Esophagus muscularis mucosa (tissue), 4 donors: ENCODE results near the gene RPL12. TPM values are rescaled to one million over a fixed set of nuclear protein-coding genes. Genes with fewer than 3 reads are reported as not detected.

Experiments used
- DNase-seq: peaks from one replicate; pipeline ENCODE4 v3.0.0-alpha.2; 2017; ENCODE audit errors: extremely low spot score
- H3K27ac ChIP-seq, 4 donors: fragments of 200-600 bp; sonication (generic); replicated peaks in 1 of 4; 1 replicate in 3 of 4; 2 replicates in 1 of 4; pipeline ENCODE4 v1.5.1; 2016 to 2019; ENCODE audit warnings: mild to moderate bottlenecking in 1 of 4
- H3K27me3 ChIP-seq, 4 donors: fragments of 200-600 bp; sonication (generic); one replicate each; pipeline versions ENCODE4 v1.5.1 to v1.6.0; 2016 to 2019
- H3K36me3 ChIP-seq, 4 donors: fragments of 200-600 bp; sonication (generic); one replicate each; pipeline ENCODE4 v1.5.1; 2016 to 2019
- H3K4me1 ChIP-seq, 4 donors: fragments of 200-600 bp; sonication (generic); one replicate each; pipeline ENCODE4 v1.5.1; 2016 to 2019
- H3K4me3 ChIP-seq, 4 donors: fragments of 200-600 bp; sonication (generic); 1 replicate in 2 of 4; 2 replicates in 2 of 4; pipeline ENCODE4 v1.5.1; 2016 to 2019; ENCODE audit warnings: mild to moderate bottlenecking in 4 of 4, moderate library complexity in 1 of 4
- H3K9me3 ChIP-seq, 4 donors: fragments of 200-600 bp; sonication (generic); 1 replicate in 3 of 4; 2 replicates in 1 of 4; pipeline ENCODE4 v1.5.1; 2016 to 2019
- CTCF ChIP-seq, 3 experiments: fragments of 200-600 bp in 2 of 3; fragments of 450-650 bp in 1 of 3; sonication (generic) in 2 of 3; IDR thresholded peaks; one replicate each; pipeline ENCODE4 v1.5.1; 2017 to 2019; ENCODE audit warnings: antibody characterized with exemption in 3 of 3, mild to moderate bottlenecking in 2 of 3, moderate library complexity in 1 of 3
- EP300 ChIP-seq: sonication (generic); formaldehyde crosslinking; IDR thresholded peaks from one replicate; pipeline ENCODE4 v1.6.1; 2017; ENCODE audit warnings: antibody characterized with exemption
- POLR2A ChIP-seq: fragments of 450-650 bp; IDR thresholded peaks from one replicate; pipeline ENCODE4 v1.6.1; 2017; ENCODE audit warnings: antibody characterized with exemption, moderate library complexity, mild to moderate bottlenecking, low read depth
- POLR2AphosphoS5 ChIP-seq, 2 donors: sonication (generic); formaldehyde crosslinking; IDR thresholded peaks; one replicate each; pipeline ENCODE4 v1.6.1; 2017; ENCODE audit warnings: antibody characterized with exemption in 2 of 2
- WGBS: methylation state at CpG from one replicate; pipeline ENCODE4 v1.1.5; 2018; 5-methylcytosine and 5-hydroxymethylcytosine counted together
- intact Hi-C: fragments of 100-400 bp; cut with DNase I; formaldehyde crosslinking; loops from one replicate; pipeline ENCODE4 v1.15.1; 2023
- total RNA-seq, 4 donors: library from RNA; depleted of rRNA; stranded (reverse); fragments of >200 nt; gene quantifications; one replicate each; pipeline versions ENCODE4 v1.1.0 to v1.2.1, GENCODE V29; 2016

RPL12 gene
- 1,000 to 10,000 TPM in 3 of 4 donors, 100 to 1,000 TPM in 1; 880 to 2,334 (median 1,732) TPM for total RNA-seq

- Histone ChIP-seq H3K4me3 (peak within 1 kb of the TSS; percentile 81 to 96 (median 82)), H3K27me3 (no peaks in the 10 kb centered on the region), H3K4me1 (peaks cover 41 to 55% (median 45%) of the 10 kb centered on the region in 4 donors), H3K9me3 (no peaks in the 10 kb centered on the region), H3K27ac (peak within 1 kb of the TSS; percentile 93 to 96 (median 95)), H3K36me3 (peaks cover 29 to 61% (median 56%) of the 10 kb centered on the region in 4 donors)
- TF ChIP-seq CTCF (IDR thresholded peaks at IDR 0.05) (peak in 2 of 3 experiments; percentile 18 to 21), POLR2A (peak; percentile 100), EP300 (no peak), POLR2AphosphoS5 (IDR thresholded peaks at IDR 0.05) (peak; percentile 100)
- under 1% methylated on average over 31 of the region's 71 CpGs for WGBS
- peak; percentile 99 for DNase-seq
- intact Hi-C loops = loop anchor here (2.0 kb wide), 1 partner anchor 54 kb away; the partner anchor contains the start of gene SLC2A8
Measured at GRCh38 chr9:127450830-127451607, at the start of gene RPL12, which contains the start of gene LRSAM1. Gene RPL12, minus strand, starts transcription at chr9:127451406. Its CDS starts 89 bp downstream, at chr9:127451317. Gene LRSAM1, plus strand, starts transcription at chr9:127451510. Its CDS starts 3,018 bp downstream, at chr9:127454528.

- 79% methylated on average over 9 of the region's 9 CpGs for WGBS
- Histone ChIP-seq H3K9me3 (no peaks in the 10 kb centered on the region), H3K36me3 (peaks cover 18 to 82% (median 75%) of the 10 kb centered on the region in 4 donors), H3K27ac (no peak overlapping the region), H3K27me3 (no peaks in the 10 kb centered on the region), H3K4me3 (no peak overlapping the region), H3K4me1 (peaks cover 4 to 9% (median 5%) of the 10 kb centered on the region in 4 donors)
- TF ChIP-seq EP300 (no peak), POLR2AphosphoS5 (IDR thresholded peaks at IDR 0.05) (no peak), CTCF (IDR thresholded peaks at IDR 0.05) (no peak), POLR2A (no peak)
- DNase-seq = no peak
- intact Hi-C loops = loop anchor here (10.0 kb wide), 1 partner anchor 424 kb away; no protein-coding TSS in a partner anchor
Measured at GRCh38 chr9:127500862-127501261, 49.7 kb upstream of the RPL12 start.

GRCh38 chr9:127500399-127500798 is 49.2 kb upstream of the RPL12 start:
- H3K36me3 ChIP-seq = peaks cover 18 to 82% (median 79%) of the 10 kb centered on the region in 4 donors
- intact Hi-C loops = loop anchor here (10.0 kb wide), 1 partner anchor 424 kb away; no protein-coding TSS in a partner anchor
- DNase-seq = no peak
- H3K4me1 ChIP-seq = peaks cover 6 to 9% (median 7%) of the 10 kb centered on the region in 4 donors
- 89% methylated on average over 6 of the region's 6 CpGs for WGBS
- TF ChIP-seq CTCF (IDR thresholded peaks at IDR 0.05) = no peak
- TF ChIP-seq POLR2A = no peak
- no peak for TF ChIP-seq POLR2AphosphoS5 (IDR thresholded peaks at IDR 0.05)
- TF ChIP-seq EP300 = no peak
- no peaks in the 10 kb centered on the region for H3K9me3 ChIP-seq
- H3K4me3 ChIP-seq = no peak overlapping the region
- no peak overlapping the region for H3K27ac ChIP-seq
- H3K27me3 ChIP-seq = no peaks in the 10 kb centered on the region

- no peak for DNase-seq
- Histone ChIP-seq H3K27me3 (no peaks in the 10 kb centered on the region), H3K4me1 (peaks cover 0 to 10% (median 7%) of the 10 kb centered on the region in 4 donors), H3K27ac (no peak overlapping the region), H3K4me3 (no peak overlapping the region), H3K36me3 (peaks cover 18 to 83% (median 75%) of the 10 kb centered on the region in 4 donors), H3K9me3 (no peaks in the 10 kb centered on the region)
- intact Hi-C loops = no loop called here
- 82% methylated on average over 5 of the region's 5 CpGs for WGBS
- TF ChIP-seq POLR2AphosphoS5 (IDR thresholded peaks at IDR 0.05) = no peak
- TF ChIP-seq EP300 = no peak
- no peak for TF ChIP-seq CTCF (IDR thresholded peaks at IDR 0.05)
- TF ChIP-seq POLR2A = no peak
Measured at GRCh38 chr9:127498298-127498697, 47.1 kb upstream of the RPL12 start.
